Measurements from ENCODE around the gene RBM11.

GRCh38 chr21:14223365-14223764 is 7.4 kb downstream of the RBM11 start:
- no peak for TF ChIP-seq CTCF (IDR thresholded peaks at IDR 0.05)
- no peak for TF ChIP-seq EP300 (IDR thresholded peaks at IDR 0.05)
